Neural cell (in vitro differentiated cells): ENCODE results near the gene CXCL13.

Source experiments
- EZH2 ChIP-seq: fragments of 200-600, 300-800 bp; shearing (Covaris generic), sonication (generic); IDR thresholded peaks from 2 replicates; pipeline ENCODE4 v1.6.1; 2014; ENCODE audit warnings: antibody characterized with exemption, low read length, borderline replicate concordance, mild to moderate bottlenecking; ENCODE audit not compliant: insufficient read depth, poor library complexity, severe bottlenecking
- MXI1 ChIP-seq: fragments of 450-650 bp; conservative IDR thresholded peaks from 2 replicates; pipeline ENCODE4 v1.6.1; 2014; ENCODE audit warnings: antibody characterized with exemption, mild to moderate bottlenecking; ENCODE audit not compliant: poor library complexity, severe bottlenecking
- POLR2AphosphoS5 ChIP-seq: IDR thresholded peaks from 2 replicates; pipeline ENCODE4 v1.6.1; 2012
- SMC3 ChIP-seq: fragments of 450-650 bp; conservative IDR thresholded peaks from 2 replicates; pipeline ENCODE4 v1.6.1; 2014; ENCODE audit warnings: antibody characterized with exemption, mild to moderate bottlenecking, moderate library complexity; ENCODE audit not compliant: poor library complexity
- TF ChIP-seq, protein P1 (sequence below): fragments of 450-650 bp; IDR thresholded peaks from 2 replicates; pipeline ENCODE4 v1.5.1; 2014; ENCODE audit warnings: antibody characterized with exemption, mild to moderate bottlenecking, moderate library complexity; ENCODE audit not compliant: poor library complexity, severe bottlenecking

DNA sequence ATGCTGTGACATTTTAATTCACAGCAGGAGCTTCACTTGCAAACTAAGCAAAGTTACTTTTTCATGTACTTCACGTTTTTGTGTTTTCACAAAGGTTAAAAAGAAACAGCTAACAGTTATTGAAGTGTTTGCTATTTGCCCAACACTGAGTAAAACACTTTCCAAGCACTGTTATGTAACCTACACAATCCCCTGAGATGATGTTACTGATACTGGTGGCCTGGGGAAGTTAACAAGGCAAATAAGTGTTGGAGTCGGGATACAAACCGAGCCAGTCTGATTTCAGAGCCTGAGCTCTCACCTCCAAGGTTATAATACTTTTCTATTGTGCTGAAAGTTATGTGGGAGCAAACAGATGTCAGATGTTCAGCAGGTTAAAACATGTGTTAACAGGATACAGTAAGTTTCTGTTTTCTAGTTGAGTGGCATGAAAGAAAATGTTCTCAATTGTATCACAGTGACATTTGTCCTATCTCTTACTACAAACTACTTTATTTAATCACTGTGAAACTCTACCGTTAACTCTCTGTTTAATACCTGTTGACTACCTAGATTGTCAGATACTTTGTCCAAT lies 3.9 kb upstream of the CXCL13 start:
- TF ChIP-seq, protein P1, sequence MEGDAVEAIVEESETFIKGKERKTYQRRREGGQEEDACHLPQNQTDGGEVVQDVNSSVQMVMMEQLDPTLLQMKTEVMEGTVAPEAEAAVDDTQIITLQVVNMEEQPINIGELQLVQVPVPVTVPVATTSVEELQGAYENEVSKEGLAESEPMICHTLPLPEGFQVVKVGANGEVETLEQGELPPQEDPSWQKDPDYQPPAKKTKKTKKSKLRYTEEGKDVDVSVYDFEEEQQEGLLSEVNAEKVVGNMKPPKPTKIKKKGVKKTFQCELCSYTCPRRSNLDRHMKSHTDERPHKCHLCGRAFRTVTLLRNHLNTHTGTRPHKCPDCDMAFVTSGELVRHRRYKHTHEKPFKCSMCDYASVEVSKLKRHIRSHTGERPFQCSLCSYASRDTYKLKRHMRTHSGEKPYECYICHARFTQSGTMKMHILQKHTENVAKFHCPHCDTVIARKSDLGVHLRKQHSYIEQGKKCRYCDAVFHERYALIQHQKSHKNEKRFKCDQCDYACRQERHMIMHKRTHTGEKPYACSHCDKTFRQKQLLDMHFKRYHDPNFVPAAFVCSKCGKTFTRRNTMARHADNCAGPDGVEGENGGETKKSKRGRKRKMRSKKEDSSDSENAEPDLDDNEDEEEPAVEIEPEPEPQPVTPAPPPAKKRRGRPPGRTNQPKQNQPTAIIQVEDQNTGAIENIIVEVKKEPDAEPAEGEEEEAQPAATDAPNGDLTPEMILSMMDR: no peak
- TF ChIP-seq EZH2: no peak
- TF ChIP-seq SMC3: no peak
- TF ChIP-seq MXI1: no peak
- no peak for TF ChIP-seq POLR2AphosphoS5
